HG03575 (cell line): ENCODE data around the gene ACIN1.
A peak's percentile ranks its signal among the peaks of the same experiment; 100 is the strongest.

ENCODE experiments used
- ATAC-seq: cut with Tn5 transposase; IDR thresholded peaks from one replicate; pipeline ENCODE4 v1.9.1; 2021; ENCODE audit not compliant: unreplicated experiment, insufficient number of reproducible peaks, low FRiP score; ENCODE audit errors: extremely low read depth

ACIN1 gene, protein sequence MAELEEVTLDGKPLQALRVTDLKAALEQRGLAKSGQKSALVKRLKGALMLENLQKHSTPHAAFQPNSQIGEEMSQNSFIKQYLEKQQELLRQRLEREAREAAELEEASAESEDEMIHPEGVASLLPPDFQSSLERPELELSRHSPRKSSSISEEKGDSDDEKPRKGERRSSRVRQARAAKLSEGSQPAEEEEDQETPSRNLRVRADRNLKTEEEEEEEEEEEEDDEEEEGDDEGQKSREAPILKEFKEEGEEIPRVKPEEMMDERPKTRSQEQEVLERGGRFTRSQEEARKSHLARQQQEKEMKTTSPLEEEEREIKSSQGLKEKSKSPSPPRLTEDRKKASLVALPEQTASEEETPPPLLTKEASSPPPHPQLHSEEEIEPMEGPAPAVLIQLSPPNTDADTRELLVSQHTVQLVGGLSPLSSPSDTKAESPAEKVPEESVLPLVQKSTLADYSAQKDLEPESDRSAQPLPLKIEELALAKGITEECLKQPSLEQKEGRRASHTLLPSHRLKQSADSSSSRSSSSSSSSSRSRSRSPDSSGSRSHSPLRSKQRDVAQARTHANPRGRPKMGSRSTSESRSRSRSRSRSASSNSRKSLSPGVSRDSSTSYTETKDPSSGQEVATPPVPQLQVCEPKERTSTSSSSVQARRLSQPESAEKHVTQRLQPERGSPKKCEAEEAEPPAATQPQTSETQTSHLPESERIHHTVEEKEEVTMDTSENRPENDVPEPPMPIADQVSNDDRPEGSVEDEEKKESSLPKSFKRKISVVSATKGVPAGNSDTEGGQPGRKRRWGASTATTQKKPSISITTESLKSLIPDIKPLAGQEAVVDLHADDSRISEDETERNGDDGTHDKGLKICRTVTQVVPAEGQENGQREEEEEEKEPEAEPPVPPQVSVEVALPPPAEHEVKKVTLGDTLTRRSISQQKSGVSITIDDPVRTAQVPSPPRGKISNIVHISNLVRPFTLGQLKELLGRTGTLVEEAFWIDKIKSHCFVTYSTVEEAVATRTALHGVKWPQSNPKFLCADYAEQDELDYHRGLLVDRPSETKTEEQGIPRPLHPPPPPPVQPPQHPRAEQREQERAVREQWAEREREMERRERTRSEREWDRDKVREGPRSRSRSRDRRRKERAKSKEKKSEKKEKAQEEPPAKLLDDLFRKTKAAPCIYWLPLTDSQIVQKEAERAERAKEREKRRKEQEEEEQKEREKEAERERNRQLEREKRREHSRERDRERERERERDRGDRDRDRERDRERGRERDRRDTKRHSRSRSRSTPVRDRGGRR

DNA sequence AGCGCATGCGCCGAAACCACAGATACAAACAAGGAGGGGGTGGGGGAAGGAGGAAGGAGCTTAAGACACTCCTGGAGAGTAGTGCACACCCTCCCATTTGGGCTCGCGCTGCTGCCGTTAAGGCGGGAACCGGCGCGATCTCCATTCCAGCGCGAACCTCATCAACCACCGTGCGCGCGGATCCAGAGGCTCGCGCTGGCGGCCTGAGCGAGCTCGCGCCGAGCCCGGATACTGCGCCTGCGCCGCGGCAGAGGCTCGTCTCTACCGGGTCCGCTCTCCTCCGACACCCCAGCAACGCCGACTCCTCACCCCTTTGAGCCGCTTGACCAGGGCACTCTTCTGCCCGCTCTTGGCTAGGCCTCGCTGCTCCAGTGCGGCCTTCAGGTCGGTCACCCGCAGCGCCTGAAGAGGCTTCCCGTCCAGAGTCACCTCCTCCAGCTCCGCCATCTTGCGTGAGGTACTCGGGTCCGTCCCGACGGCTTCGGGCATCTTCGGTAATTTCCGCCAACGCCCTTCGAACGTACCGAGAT, at the start of gene ACIN1:
ACIN1 (minus strand) TSS at position 471 of the 530 bp plus-strand sequence; CDS start at position 447, 24 bp downstream.
- ATAC-seq: peak; percentile 4

DNA sequence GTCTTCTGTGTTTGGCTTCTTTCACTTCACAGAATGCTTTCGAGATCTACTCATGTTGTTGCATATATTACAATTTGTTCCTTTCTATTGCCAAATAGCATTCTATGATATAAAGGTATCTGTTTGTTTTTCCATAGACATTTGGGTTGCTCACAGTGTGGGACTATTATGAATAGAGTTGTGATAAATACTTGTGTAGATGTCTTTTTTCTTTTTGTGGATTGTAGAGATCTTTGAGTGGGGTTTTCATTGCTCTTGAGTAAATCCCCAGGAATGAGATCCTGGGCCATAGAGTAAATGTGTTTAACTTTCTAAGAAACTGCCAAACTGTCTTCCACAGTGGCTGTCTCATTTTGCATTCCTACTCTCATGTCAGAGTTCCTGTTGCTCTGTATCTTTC, 49.0 kb upstream of the ACIN1 start:
- ATAC-seq: no peak

DNA sequence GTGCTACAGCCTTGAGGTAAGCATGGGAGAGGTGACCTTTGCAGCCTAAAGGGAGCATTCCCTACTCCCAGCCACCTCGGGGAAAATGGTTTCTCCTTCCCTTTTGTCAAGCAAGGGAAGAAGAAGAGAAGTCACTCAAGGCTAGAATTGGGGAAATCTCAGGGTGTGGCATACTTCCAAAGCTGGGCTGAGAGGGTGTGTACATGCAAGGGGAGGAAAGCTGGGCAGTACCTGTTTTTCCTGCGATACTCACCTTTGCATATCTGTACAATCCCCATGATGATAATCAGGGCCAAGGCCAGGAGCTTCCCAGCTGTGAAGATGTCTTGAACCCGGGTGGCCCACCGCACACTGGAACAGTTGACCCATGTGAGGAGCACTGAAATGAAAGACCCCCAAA, 47.9 kb upstream of the ACIN1 start:
- no peak for ATAC-seq

DNA sequence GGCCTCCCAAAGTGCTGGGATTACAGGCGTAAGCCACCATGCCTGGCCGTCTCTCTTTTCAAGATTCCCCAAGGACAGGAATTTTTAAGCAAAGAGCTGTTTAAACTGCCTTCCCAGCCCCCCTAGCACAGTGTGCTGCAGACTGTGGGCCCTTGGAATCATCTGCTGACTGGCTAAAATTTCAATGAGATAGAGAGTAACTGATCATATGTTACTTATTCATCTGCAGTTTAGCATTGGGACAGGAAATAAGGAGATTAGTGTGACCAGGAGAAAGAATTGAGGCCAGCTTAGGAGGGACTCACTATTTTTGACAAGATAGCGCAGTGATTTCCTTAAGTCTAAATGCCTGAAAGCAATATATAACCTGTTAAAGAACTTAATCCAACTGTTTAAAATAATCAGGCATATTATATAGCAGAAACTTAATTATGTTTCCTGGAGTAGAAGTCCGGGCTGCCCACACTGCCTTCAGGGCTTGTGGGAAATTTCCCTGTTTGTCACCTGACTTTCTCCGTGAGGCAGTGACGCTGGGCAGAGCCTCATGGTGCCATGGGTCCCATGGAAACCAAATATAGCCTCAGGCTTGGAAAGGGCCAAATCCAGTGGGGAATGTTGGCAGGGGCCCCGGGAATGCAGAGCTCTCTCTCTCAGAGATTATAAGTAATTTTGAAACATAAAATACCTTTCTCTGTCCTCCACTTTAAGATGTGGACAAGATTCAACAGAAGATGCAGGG, 46.9 kb upstream of the ACIN1 start:
- ATAC-seq: no peak

DNA sequence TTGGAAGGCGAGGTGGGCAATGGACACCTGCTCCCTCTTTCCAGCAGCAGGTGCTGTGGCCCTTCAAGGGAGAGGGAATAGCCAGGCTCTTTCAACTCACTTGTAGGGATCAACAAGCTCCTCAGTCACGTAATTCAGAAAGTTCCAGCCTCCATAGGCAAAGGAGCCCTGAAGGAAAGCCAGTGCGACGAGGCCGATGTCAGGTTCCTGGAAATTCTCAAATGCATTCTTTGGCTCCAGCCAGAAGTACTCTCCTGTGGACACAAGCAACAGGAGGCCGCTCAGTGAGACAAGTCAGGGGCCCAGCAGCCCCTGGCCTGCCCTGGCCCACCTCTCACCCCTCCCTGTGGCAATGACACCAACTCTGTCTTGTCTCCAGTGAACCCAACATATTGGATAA, 45.4 kb upstream of the ACIN1 start:
- ATAC-seq: no peak

DNA sequence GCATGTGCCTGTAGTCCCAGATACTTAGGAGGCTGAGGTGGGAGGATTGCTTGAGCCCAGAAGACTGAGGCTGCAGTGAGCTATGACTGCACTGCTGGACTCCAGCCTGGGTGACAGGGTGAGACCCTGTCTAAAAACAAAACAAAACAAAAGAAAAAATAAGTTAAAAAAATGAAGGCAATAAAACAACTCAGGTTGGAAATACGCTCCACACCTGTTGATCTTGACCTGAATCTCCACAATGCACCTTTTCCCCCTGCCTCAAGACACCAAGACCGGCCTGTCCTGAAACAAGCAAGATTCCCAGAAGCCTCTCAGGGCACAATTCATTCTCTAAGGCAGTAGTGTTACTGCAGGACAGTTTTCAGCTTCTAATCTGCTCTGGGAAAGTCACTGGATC, 44.9 kb upstream of the ACIN1 start:
- ATAC-seq: no peak

DNA sequence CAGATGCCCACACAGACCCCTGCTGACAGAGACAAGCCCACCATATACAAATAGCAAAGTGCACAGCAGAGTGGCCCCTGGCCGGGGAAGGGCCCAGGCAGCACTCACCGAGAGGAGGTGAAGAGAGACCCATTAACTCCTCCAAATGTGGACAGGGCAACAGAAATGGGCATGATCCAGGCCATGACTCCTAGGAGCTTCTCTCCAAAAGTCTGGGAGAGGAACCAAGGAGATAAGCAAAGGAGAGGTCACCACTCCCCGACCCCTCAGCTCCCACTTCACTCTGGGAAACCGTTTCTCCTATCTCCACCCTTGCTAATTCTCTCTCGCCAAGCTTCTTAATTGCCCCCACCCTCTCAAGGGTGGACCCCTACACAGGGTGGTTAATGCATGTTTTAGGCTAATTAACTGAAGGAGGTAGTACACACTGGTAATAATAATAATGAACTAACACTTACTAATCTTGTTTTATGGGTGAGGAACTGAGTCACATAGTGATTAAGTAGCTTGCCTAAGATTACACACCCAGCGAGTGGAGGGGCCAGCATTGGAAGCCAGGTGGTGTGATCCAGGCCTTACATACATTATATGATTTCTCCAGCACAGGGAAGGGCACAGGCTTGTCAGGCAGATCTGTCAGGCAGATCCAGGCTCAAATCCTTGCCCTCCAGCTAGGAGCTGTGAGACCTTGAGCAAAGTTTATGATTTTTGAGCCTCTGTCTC, 43.0 kb upstream of the ACIN1 start:
- ATAC-seq: no peak

DNA sequence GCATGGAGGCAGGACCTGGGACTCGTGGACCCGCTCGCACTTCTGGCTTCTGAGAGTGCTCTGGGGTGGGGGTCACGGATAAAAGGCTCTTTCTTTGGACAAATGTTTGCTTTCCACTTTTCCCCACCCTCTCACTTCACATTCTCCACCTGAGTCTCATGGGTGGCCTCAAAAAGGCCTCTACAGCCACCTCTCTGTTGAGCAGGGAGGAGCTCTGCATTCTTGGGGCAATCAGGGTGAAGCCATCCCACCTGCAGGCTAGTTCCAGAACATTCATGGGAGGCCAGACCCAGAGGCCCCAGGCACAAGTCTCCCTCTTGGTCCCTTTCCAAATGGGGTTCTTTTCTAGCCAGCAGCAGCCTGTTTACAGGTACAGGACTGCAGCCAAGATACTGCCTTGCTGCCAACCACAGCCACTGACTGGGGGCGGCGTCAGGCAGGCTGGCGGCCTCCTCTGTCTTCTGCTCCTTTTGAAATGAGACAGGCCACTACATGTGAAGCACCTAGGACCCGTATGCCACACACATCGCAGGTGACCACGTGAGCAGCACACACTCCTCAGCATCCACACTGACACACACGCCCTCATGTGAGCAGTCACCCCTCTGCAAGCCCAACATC, 42.4 kb upstream of the ACIN1 start:
- no peak for ATAC-seq

DNA sequence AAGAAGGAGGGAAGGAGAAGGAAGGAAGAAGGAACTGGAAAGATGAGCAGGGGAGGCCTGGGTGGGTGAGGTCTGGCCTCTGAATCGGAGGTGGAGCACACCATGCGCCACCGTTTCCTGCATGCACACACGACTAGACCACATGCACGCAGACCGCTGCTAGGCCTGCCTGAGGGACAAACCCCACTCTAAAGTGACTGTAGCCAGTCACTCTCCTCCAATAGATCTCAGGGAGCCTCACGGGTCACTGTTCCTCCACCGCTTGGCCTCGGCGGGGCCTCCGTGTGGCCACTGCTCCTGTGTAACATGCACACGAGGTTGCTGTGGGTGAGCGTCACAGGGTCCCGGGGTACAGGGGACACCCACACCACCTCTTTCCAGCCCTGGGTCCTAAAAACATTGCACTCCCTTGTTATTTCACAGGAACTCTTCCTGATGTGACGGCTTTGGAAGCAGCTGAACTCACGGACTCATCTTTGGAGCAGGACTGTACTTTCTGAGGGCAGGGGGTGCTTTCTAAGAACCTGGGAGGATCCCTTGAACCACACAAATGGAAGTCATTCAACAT, 41.7 kb upstream of the ACIN1 start:
- no peak for ATAC-seq

DNA sequence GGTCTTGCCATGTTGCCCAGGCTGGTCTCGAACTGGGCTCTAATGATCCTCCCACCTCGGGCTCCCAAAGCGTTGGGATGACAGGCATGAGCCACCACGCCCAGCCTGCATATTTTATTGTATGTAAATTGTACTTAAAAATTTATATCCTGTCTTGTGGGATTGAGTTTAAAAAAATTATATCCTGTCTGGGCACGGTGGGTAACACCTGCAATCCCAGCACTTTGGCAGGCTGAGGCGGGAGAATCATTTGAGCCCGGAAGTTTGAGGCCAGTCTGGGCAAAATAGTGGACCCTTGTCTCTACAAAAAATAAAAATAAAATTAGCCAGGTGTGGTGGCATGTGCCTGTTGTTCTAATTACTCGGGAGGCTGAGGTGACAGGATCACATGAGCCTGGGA, 38.0 kb upstream of the ACIN1 start:
- ATAC-seq: no peak

DNA sequence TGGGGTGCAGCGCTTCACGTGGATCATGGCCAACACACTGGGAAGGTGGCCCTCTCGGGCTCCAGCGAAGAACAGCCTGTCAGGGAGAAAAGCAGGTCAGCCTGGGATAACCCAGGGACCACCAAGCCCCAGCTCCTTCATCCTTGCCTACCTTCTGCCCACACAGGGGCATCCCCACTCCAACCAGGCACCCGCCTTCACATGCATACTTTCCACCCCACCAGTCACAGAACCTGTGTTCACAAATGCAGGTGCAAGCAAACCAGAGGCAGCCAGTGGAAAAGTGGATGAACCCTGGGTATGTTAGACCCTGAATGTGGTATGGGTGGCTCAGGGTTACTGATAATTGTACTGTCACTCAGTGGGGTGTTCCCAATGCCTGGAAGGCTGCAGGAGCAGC, 36.5 kb upstream of the ACIN1 start:
- ATAC-seq: no peak

DNA sequence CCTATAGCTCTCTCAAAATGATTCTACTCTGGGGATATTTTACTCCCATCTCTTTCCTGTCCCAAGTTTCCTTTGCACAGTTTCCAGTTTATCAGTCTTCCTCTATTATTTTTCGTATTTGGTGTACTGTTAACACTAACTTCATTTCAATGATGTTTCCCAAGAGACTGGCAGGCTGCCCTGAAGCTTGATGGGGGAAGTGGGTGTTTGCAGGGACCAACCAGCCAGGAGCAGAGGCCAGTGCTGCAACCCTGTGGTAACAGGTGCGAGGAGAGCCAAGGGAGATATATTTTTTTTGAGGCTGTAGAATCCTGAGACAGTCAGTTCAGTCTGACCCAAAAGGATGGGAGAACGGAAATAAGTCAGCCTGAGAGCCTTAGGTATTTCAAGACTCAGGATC, 35.9 kb upstream of the ACIN1 start:
- ATAC-seq: no peak

DNA sequence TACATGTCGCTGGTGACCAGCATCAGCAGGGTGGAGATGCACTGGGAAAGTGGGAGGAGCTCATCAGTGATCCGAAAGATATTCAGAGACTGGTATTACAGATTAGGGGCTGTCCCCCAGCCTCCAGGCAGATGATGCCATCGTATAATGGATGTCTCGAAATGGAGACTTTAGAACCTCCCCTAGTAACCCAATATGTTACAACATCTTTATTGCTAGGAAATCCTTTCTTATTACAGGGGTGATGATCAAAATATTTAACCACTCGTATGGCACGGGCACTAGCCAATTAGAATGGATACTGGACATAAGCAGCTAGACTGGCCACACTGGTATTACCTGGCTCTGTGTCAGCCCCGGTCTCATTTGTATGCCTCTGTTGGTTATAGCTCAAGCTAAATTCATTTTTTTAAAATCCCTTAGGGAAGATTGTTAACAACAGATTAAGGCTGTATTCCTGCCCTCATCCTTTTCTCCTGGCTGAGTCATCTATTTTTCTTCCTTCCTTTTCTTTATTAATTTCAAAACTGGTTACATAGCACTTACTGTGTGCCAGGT, 34.9 kb upstream of the ACIN1 start:
- no peak for ATAC-seq

DNA sequence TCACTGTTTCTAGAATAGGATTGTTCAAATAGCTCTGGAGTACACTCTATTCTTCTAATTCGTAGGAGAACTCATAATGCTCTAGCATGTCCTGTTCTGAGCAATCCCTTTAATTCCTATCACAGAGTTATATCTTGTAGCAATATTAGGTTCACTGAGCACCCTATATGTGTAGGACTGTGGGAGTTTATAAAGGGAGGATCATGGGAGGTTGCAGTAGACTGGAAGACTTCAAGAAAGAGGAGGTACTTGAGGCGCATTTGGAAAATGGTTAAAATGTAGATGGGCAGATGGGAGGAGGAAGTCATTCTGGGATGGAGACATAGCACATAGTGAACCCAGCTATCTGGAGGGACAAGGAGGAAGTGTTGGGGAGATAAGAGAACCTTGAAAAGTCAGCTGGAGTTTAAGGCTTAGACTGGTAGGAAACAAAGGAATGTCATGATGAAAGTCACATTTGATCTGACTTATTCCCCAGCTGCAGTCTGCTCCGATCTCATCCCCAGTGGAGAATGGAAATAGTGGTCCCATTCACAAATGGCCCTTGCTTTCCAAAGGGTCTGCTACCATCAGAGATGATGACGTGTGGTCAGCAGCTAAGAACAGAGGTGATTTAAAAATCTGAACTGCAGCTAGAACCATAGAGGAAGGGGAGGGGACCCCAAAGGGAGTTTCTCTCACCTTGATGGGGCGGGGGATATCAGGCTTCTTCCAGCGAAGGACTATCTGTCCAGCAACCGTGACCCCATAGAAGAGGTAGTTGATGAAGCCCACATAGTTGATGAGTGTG, 34.2 kb upstream of the ACIN1 start:
- no peak for ATAC-seq

DNA sequence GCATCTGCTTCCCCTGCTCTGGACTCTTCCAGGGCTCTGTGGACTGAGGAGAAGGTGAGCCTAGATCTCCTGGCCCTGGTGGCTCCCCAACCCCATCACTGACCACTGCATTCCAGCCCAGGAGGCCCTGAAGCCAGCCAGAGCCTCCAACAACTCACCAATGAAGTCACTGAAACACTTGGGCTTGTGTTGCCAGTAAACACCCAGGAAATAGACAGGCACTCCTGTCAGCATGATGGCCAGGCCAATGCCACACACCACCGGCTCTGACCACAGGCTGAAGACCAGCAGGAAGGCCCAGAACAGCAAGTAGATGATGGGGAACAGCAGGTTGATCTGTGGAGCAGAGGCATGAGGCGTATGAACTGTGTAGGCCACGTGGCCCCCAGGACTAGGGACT, 32.9 kb upstream of the ACIN1 start:
- ATAC-seq: no peak

DNA sequence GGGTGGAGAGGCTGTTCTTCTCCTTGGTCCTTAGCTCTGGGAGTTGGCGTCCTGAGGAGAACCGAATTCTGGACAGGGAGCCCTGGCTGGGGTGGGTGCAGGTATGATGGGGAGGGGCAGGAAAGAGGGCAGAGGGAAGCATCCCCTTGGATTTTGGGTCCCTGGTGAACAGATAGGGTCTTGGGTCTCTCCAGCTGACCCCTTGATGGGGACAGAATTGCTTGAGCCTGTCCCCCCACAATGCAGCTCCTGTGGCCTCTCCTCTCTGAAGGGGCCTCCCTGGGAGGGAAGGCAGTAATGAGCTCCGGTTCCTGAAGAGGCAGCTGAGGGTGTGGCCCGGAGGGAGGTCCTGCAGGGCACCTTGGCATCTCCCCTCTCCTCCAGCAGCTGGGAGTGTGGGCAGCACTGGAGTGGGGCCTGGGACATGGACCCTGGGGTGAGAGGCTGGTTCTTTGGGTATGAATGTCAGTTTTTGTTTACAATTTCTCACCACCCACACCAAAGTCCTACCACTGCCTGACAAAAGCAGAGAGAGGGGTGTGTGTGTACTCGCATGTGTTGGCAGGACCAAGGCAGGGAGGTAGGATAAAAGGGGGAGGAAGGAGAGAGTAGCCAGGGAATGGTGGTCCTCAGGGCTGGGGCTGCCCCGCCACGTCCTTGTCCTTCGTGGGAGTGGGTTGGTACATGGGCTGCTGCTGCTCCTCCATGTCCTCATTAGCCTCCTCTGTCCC, 31.8 kb upstream of the ACIN1 start:
- no peak for ATAC-seq
